Activated CD8-positive, alpha-beta T cell treated with anti-CD3 and anti-CD28 coated beads, Interleukin-2, amount 10 ng/mL, durations not matched to agents 7 days and 5 days (primary cell): ENCODE results near the gene TMEM184A. TPM values are rescaled to one million over a fixed set of nuclear protein-coding genes. Genes with fewer than 3 reads are reported as not detected.

Experiments
- total RNA-seq, 2 experiments: library from RNA; stranded (reverse); gene quantifications; one replicate each; pipeline ENCODE4 v1.2.3, GENCODE V29; 2021

TMEM184A gene
- total RNA-seq, 2 experiments from 2014 or later = not detected

Other genes with a start within 250 kb of the TMEM184A start
- 1 to 10 TPM; 1.9 to 2.2 TPM for gene MICALL2, start 96.7 kb downstream of the TMEM184A start, total RNA-seq
- 100 to 1,000 TPM; 105 to 112 TPM for gene INTS1, start 51.8 kb downstream of the TMEM184A start, total RNA-seq
- gene MAFK, start 25.5 kb downstream of the TMEM184A start, total RNA-seq = 10 to 100 TPM; 22.6 to 23.9 TPM
- gene PSMG3, start 13.8 kb upstream of the TMEM184A start, total RNA-seq = 10 to 100 TPM; 33.1 to 33.3 TPM
- not detected for gene ELFN1, start 114.1 kb upstream of the TMEM184A start, total RNA-seq